CD4-positive, alpha-beta T cell treated with Interleukin-15 for 1 hour (primary cell): ENCODE data around the gene REEP5.
"Not testable (repeated sequence)": the region's sequence is repeated elsewhere in the genome, so short reads cannot be mapped to it uniquely, and the experiment has no call there.

Experiments used
- DNase-seq: peaks from one replicate; pipeline ENCODE4 v3.0.0-alpha.2; 2020

REEP5 gene

GRCh38 chr5:112931473-112931872 lies 9.4 kb upstream of the REEP5 start:
- no peak for DNase-seq

DNA sequence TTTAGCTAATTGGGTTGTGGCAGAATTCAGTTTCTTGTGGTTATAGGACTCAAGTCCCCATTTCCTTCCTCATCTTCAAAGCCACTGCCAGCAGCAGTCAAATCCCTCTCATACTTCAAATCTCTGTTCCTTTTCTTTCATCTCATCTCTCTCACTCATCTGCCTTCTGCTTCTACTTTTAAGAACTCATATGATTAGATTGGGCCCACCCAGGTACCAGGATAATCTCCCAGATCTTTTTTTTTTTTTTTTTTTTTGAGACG lies 8.0 kb upstream of the REEP5 start:
- DNase-seq = no peak

DNA sequence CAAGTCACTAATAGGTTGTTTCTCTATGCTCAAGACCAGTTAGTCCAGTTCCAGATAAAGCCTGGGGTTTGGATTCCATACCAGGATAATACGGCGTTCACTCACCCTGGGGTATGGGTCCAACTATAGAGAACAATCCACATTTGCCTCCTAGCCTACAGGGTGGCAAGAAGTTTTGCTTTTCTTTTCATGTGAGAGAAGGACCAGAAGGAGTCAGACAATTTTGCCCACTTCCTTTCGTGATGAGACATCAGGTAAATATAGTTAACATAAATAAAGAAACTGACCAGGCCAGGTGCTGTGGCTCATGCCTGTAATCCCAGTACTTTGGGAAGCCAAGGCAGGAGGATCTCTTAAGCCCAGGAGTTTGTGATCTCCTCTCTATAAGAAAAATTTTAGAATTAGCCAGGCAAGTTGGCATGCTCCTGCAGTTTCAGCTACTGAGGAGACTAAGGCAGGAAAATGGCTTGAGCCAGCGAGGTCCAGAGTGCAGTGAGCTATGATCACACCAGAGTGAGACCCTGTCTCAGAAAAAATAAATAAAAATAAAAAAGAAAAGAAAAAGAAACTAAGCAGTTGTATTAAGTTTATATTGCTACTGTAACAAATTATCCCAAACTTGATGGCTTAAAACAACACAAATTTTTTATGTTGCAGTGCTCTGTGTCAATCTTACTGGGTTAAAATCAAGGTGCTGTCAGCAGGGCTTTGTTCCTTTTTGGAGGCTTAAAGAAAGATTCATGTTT lies 7.5 kb upstream of the REEP5 start:
- no peak for DNase-seq

- DNase-seq = no peak
Observed at GRCh38 chr5:112923988-112924387, 2.0 kb upstream of the REEP5 start.

DNA sequence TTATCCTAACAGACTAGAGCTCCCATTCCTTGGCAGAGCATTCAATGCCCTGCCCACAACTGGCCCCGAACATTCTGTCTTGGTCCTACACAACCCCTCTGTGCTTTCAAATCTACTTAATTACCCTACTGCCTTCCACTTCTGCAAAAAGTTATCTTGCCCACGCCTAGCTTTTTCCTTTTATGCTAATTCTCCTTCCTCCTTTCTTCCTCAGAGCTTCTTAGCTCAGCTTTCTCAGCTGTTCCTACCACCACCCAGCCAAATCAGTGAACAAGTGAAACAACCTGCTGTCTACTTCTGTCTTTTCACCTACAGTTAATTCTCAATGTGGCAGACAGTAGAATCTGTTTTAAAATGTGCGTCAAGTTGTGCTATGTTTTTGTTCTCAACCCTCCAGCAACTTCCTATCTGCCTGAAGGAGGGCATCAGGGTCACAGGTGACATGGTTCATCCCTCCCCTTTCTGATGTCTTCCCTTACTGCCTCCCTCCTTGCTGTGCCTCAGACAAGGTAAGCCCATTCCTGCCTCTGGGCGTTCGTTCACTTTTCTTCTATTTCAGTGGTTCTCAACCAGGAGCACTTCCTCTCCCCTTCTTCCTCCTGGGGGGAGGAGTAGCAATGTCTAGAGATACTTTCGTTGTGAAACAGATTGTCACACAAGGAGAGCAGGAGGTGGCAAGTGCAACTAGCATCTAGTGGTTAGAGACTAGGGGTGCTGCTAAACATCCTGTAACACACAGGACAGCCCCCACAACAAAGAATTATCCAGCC lies 1.3 kb upstream of the REEP5 start:
- DNase-seq = peak; percentile 43

GRCh38 chr5:112921026-112921832 lies 798 bp downstream of the REEP5 start:
- peak; percentile 48 for DNase-seq

DNA sequence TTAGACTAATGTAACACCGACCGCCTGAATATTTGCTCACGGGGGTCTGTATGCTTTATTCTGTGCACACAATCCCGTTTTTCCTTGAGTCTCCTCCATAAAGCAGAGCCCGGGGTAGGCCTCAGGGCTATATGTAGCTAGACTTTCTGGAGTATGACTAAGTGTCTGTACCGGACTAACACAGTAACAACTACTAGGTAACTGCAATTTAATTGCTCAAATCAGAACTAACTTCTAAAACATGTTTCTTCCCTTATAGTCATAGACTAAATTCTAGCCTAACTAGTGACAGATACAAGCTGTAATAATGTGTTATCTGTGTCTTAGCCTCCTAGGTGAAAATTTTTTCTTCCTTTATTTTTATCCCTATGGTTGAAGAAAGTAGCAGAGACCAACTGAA lies 2.1 kb downstream of the REEP5 start:
- no peak for DNase-seq

DNA sequence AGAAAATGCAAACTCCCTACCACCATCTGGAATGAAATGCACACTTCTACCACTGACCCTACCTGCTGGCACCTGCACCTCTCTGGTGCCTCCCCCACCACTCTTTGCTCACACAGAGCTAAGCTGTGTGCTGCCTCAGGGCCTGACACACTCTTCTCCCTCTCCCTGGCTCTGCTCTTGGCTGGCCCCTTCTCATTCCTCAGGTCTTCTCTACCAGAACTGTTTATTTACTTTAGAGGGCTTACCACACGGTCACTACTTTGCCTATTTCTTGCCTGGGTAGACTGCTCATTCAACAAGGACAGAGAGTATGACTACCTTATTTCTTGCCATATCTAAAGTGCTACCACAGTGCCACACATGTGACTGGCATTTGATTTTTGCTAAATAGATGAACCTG lies 3.3 kb downstream of the REEP5 start:
- no peak for DNase-seq

DNA sequence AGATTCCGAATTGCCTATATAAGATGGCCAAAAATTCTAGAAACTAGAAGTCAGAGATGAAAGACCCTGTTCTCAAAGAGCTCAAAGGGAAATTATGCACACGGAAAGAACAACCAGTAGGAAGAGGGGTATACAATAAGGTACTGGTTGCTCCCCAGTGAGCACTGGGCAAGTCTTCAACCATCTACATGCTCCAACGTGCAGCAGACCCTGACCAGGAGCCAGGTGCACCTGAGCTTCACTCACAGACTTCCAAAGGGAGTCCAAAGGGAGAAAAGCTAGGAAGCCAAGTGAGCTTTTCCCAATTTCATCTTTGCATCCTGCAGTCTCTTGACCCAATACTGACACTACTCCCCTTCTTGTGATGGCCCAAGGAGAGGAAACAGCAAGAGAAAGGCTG lies 3.9 kb downstream of the REEP5 start:
- no peak for DNase-seq

DNA sequence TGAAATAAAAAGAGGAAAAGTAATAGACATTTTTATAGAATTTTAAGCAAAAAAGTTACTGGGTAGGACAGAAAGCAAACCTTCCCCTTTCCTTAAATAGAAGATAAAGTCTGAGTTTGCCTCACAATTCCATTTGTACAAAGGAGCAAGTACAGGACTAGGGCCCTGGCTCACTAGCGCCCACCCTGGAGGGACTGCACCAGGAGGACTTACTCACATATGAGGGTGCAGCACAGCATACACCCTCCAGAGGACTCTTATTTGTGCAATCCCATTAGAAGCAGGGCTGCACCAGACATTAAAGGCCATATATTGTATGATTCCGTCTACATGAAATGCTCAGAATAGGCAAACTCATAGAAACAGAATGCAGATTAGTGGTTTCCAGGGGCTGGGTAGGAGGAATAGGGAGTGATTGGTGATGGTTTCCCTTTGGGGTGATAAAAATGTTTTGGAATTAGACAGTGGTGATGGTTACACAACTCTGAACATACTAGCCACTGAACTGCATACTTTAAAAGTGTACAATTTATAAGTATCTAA lies 4.5 kb downstream of the REEP5 start:
- DNase-seq = no peak

DNA sequence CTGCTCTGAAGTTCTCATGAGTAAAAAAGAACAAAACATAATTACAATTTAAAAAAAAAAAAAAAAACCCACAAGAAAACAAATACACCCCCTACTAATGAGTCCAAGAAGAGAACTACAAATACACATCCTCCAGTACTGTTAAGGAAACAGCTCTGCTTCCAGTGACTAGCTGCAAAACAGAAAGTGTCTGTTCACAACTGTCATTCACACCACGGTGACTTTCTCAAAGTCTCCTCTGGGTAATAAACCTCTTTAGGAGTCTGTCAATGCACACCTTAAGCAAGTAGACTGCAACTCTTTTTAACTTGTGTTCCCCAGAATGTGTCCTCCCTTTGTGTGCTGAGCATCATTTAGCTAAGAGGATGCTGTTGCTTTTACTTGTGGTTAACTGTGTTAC lies 6.2 kb downstream of the REEP5 start:
- no peak for DNase-seq

DNA sequence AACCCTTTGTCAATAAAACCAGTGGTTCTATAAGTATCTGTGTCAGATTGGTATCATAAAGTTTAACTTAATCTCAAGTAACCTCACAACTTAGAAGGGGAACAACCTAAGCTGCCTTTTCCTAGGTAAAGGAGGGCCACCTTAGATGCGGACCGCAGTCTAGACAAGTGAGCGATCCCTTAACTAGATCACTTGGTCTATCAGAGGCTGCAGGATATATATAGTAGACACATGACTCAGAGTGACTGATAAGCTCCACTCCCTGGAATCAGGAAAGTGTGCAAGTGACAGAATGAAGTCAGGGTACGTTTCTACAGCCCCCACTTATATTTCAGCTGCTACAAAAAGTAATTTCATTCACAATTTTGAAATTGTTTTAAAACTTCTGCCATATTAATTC lies 7.4 kb downstream of the REEP5 start:
- DNase-seq = no peak

DNA sequence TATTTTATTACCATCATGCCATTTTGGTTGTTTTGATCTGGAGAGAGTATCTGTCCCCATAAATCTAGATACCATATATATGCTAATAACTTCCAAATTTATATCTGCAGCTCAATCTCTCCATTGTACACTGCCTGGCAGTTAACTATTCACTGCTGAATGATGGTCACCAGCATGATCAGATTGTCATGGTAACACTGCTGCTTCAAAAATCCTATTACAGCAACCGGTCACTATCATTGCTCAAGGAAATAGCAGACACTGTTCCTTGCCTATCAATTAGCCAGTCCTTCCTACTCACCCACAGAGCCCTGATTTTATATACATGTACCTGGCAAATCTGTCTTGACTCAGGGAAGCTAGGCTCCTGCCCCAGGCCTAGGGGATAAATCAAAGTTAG lies 11.5 kb downstream of the REEP5 start:
- no peak for DNase-seq

- no peak for DNase-seq
Observed at GRCh38 chr5:112908854-112909253, 13.2 kb downstream of the REEP5 start.

GRCh38 chr5:112907166-112907631 lies 14.8 kb downstream of the REEP5 start:
- no peak for DNase-seq

GRCh38 chr5:112906637-112907036 lies 15.4 kb downstream of the REEP5 start:
- DNase-seq = no peak

GRCh38 chr5:112904996-112905395 lies 17.0 kb downstream of the REEP5 start:
- DNase-seq = not testable (repeated sequence)

DNA sequence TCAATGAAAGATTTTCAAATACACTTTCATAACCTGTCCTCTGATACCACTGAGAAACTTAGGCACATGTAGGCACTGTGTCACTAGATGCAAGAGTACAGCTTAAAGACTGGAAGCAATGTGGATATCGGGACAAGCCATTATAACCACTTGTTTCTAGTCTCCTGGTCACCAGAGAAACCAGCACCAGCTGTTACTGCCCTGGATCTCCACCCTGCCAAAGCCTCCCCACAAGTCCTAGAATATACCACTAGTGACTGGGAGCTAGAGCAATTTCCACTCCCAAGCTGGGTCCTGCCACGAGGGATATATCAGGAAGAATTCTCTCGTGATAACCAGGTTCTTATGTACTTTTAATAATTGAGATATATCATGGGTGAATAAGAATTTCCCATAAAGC lies 19.5 kb downstream of the REEP5 start:
- DNase-seq = no peak

- no peak for DNase-seq
Observed at GRCh38 chr5:112895682-112896081, 26.3 kb downstream of the REEP5 start.

DNA sequence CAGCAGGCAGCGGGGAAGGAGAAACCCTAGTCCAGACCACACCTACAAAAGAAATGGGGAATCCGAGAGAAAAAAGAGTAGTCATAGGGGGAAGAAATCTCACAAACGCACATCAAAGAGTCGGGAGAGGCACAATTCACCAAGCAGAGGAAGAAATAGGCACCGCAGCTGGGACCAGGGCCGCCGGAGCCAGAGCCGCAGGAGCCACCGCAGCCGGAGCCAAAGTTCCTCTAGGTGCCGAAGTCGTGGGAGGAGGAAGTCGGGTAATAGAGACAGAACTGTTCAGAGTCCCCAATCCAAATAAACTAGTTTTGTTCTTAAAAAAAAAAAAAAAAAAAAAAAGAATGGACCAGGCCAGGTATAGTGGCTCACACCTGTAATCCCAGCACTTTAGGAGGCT lies 29.3 kb downstream of the REEP5 start:
- DNase-seq = no peak

DNA sequence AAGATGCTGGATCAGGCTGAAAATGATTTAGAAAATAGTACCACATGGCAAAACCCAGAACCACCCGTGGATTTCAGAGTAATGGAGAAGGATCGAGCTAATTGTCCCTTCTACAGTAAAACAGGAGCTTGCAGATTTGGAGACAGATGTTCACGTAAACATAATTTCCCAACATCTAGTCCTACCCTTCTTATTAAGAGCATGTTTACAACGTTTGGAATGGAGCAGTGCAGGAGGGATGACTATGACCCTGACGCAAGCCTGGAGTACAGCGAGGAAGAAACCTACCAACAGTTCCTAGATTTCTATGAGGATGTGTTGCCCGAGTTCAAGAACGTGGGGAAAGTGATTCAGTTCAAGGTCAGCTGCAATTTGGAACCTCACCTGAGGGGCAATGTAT lies 30.0 kb downstream of the REEP5 start:
- not testable (repeated sequence) for DNase-seq

- no peak for DNase-seq
Observed at GRCh38 chr5:112886975-112887374, 35.1 kb downstream of the REEP5 start.

GRCh38 chr5:112885001-112885400 lies 37.0 kb downstream of the REEP5 start:
- DNase-seq = no peak

DNA sequence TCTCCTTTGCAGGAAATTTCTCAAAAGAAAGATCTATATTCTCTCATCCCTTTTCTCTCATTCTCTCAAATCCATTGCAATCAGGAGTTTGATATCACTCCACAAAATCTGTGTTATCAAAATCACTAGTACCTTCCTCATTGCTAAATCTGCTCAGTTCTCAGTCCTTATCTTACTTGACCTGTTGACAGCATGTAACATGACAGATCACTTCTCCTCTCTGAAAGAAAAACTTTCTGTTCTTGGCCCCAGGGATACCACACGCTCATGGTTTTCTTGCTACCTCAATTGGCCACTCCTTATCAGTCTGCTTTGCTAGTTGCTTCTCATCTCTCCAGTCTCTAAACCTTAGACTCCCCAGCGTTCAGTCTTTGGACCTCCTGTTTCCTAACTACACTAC lies 38.8 kb downstream of the REEP5 start:
- no peak for DNase-seq
